HCT116 (cell line): ENCODE results near the gene ST7. TPM values are rescaled to one million over a fixed set of nuclear protein-coding genes. Genes with fewer than 3 reads are reported as not detected.

Source experiments
- ATAC-seq: fragments of 200-7000 bp; cut with Tn5 transposase; 2 replicates; pipeline ENCODE4 v1.9.1; 2020; ENCODE audit warnings: mild to moderate bottlenecking, moderate library complexity
- BruUV-seq: library from RNA; stranded (reverse); fragments of 400-500 nt; replicated peaks from 2 replicates; lab custom pipeline; 2021; lab: Mats Ljungman, UMichigan
- CTCF ChIA-PET: fragments of 300-600 bp; sonication (Branson Sonifier 250); formaldehyde crosslinking; loops from one replicate; lab custom pipeline; 2021; ENCODE audit warnings: antibody characterized with exemption; lab: Charles Lee
- POLR2A ChIA-PET: fragments of 300-600, 350-600 bp; sonication (Branson Sonifier 250); formaldehyde crosslinking; loops from one replicate; lab custom pipeline; 2021; ENCODE audit warnings: antibody characterized with exemption; lab: Charles Lee
- RAD21 ChIA-PET, 2 experiments: fragments of 300-600 bp; sonication (Branson Sonifier 250); formaldehyde crosslinking; loops; one replicate each; lab custom pipeline; 2023; ENCODE audit warnings: low total read pairs in 2 of 2; ENCODE audit not compliant: uncharacterized antibody in 2 of 2, unreplicated experiment in 2 of 2, low non-redundant PET in 1 of 2; lab: Charles Lee
- DNase-seq: peaks from one replicate; pipeline ENCODE4 v3.0.0-alpha.2; 2010; ENCODE audit warnings: low read depth, low spot score
- H2AFZ ChIP-seq: fragments of 200-600 bp; shearing (Covaris generic), sonication (generic); 2 replicates; pipeline ENCODE4 v1.6.1; 2017; ENCODE audit warnings: low read depth, mixed run types, mixed read lengths, antibody characterized with exemption, low read length; ENCODE audit not compliant: poor library complexity, severe bottlenecking
- H3K27ac ChIP-seq: 2 replicates; pipeline ENCODE4 v1.5.1; 2012; ENCODE audit warnings: low read depth, low read length
- H3K27me3 ChIP-seq: fragments of 200-600 bp; sonication (generic); 2 replicates; pipeline ENCODE4 v1.6.1; 2016; ENCODE audit warnings: mixed run types, low read length, mixed read lengths; ENCODE audit not compliant: insufficient read depth
- H3K36me3 ChIP-seq, 2 experiments: fragments of 200-500 bp in 1 of 2; fragments of 200-600 bp in 1 of 2; sonication (Bioruptor generic) in 1 of 2; sonication (generic) in 1 of 2; 2 replicates each; pipeline versions ENCODE4 v1.5.1 to v1.6.1; 2014 to 2016; ENCODE audit warnings: low read length in 2 of 2, inconsistent platforms in 1 of 2, mixed read lengths in 1 of 2, mixed run types in 1 of 2; ENCODE audit not compliant: insufficient read depth in 2 of 2, control insufficient read depth in 1 of 2
- H3K4me1 ChIP-seq, 2 experiments: fragments of 200-600 bp in 1 of 2; sonication (generic) in 1 of 2; 2 replicates each; pipeline versions ENCODE4 v1.5.1 to v1.6.1; 2012 to 2017; ENCODE audit warnings: low read length in 2 of 2, inconsistent platforms in 1 of 2, mild to moderate bottlenecking in 1 of 2, mixed read lengths in 1 of 2, mixed run types in 1 of 2, moderate library complexity in 1 of 2; ENCODE audit not compliant: insufficient read depth in 2 of 2, control insufficient read depth in 1 of 2
- H3K4me2 ChIP-seq: fragments of 200-600 bp; sonication (generic); 2 replicates; pipeline ENCODE4 v1.6.1; 2017; ENCODE audit warnings: mixed run types, low read length, mixed read lengths
- H3K4me3 ChIP-seq, 2 experiments: fragments of 200-600 bp in 1 of 2; sonication (generic) in 1 of 2; replicated peaks in 1 of 2; 2 replicates each; pipeline ENCODE4 v1.5.1; 2011 to 2016; ENCODE audit warnings: low read length in 2 of 2, control low read depth in 1 of 2, low read depth in 1 of 2, mild to moderate bottlenecking in 1 of 2, mixed read lengths in 1 of 2, mixed run types in 1 of 2
- H3K79me2 ChIP-seq: fragments of 200-600 bp; sonication (generic); 2 replicates; pipeline ENCODE4 v1.6.1; 2017; ENCODE audit warnings: mild to moderate bottlenecking, mixed run types, low read length, moderate library complexity, mixed read lengths; ENCODE audit not compliant: insufficient read depth
- H3K9ac ChIP-seq: fragments of 200-600 bp; sonication (generic); 2 replicates; pipeline ENCODE4 v1.6.1; 2016; ENCODE audit warnings: low read length, mixed read lengths
- H3K9me2 ChIP-seq: fragments of 200-600 bp; sonication (generic), shearing (Covaris generic); 2 replicates; pipeline ENCODE4 v1.6.1; 2017; ENCODE audit warnings: mixed run types, mild to moderate bottlenecking, moderate library complexity; ENCODE audit not compliant: insufficient read depth
- H3K9me3 ChIP-seq, 2 experiments: fragments of 200-500 bp in 1 of 2; fragments of 200-600 bp in 1 of 2; sonication (Bioruptor generic) in 1 of 2; sonication (generic) in 1 of 2; 2 replicates each; pipeline ENCODE4 v1.6.1; 2014 to 2017; ENCODE audit warnings: low read length in 2 of 2, mixed read lengths in 2 of 2, inconsistent platforms in 1 of 2, low read depth in 1 of 2, mild to moderate bottlenecking in 1 of 2, mixed run types in 1 of 2, moderate library complexity in 1 of 2; ENCODE audit not compliant: control insufficient read depth in 1 of 2, insufficient read depth in 1 of 2
- H4K20me1 ChIP-seq: fragments of 200-600 bp; sonication (generic), shearing (Covaris generic); 2 replicates; pipeline ENCODE4 v1.6.1; 2017; ENCODE audit warnings: mixed run types, mild to moderate bottlenecking, moderate library complexity; ENCODE audit not compliant: insufficient read depth
- CBX3 ChIP-seq: IDR thresholded peaks from 2 replicates; pipeline ENCODE4 v1.6.1; 2012; ENCODE audit warnings: low read depth
- CEBPB ChIP-seq: IDR thresholded peaks from 2 replicates; pipeline ENCODE4 v1.6.1; 2012; ENCODE audit warnings: low read depth
- EGR1 ChIP-seq: IDR thresholded peaks from 2 replicates; pipeline ENCODE4 v1.6.1; 2012; ENCODE audit warnings: low read depth
- FOSL1 ChIP-seq: IDR thresholded peaks from 2 replicates; pipeline ENCODE4 v1.6.1; 2012; ENCODE audit warnings: low read depth
- JUND ChIP-seq: IDR thresholded peaks from 2 replicates; pipeline ENCODE4 v1.6.1; 2012
- POLR2A ChIP-seq: IDR thresholded peaks from 2 replicates; pipeline ENCODE4 v1.7.0; 2011; ENCODE audit warnings: borderline replicate concordance; ENCODE audit not compliant: insufficient read depth, insufficient read length; ENCODE audit errors: extremely low read depth
- YY1 ChIP-seq: IDR thresholded peaks from 2 replicates; pipeline ENCODE4 v1.6.1; 2011; ENCODE audit warnings: low read length, low read depth, moderate library complexity, mild to moderate bottlenecking; ENCODE audit not compliant: insufficient replicate concordance; ENCODE audit errors: extremely low read depth
- intact Hi-C: fragments of 100-400 bp; cut with micrococcal nuclease; formaldehyde crosslinking; loops from 2 replicates; pipeline ENCODE4 v1.10.0; 2022
- total RNA-seq: library from RNA; stranded (reverse); gene quantifications from one replicate; pipeline ENCODE4 v1.2.1, GENCODE V29; 2021; ENCODE audit not compliant: unreplicated experiment
- TF ChIP-seq, protein P1 (sequence below): IDR thresholded peaks from 2 replicates; pipeline ENCODE4 v1.6.1; 2012; ENCODE audit warnings: low read depth
- TF ChIP-seq, protein P2 (sequence below): IDR thresholded peaks from 2 replicates; pipeline ENCODE4 v1.6.1; 2011; ENCODE audit warnings: mild to moderate bottlenecking, low read length, moderate library complexity; ENCODE audit not compliant: insufficient replicate concordance; ENCODE audit errors: extremely low read depth
- TF ChIP-seq, protein P3 (sequence below): IDR thresholded peaks from 2 replicates; pipeline ENCODE4 v1.6.1; 2012
- TF ChIP-seq, protein P4 (sequence below), 3 experiments: fragments of 200-600 bp in 1 of 3; sonication (generic) in 1 of 3; IDR thresholded peaks in 2 of 3; conservative IDR thresholded peaks in 1 of 3; 2 replicates each; pipeline ENCODE4 v1.5.1; 2012 to 2017; ENCODE audit warnings: low read depth in 2 of 3, low read length in 2 of 3, antibody characterized with exemption in 1 of 3, borderline replicate concordance in 1 of 3, control low read depth in 1 of 3, mild to moderate bottlenecking in 1 of 3, mixed read lengths in 1 of 3, mixed run types in 1 of 3, moderate library complexity in 1 of 3; ENCODE audit not compliant: insufficient read depth in 1 of 3

Gene ST7
- total RNA-seq, 1 experiment from 2014 or later, result 12.6 TPM

DNA sequence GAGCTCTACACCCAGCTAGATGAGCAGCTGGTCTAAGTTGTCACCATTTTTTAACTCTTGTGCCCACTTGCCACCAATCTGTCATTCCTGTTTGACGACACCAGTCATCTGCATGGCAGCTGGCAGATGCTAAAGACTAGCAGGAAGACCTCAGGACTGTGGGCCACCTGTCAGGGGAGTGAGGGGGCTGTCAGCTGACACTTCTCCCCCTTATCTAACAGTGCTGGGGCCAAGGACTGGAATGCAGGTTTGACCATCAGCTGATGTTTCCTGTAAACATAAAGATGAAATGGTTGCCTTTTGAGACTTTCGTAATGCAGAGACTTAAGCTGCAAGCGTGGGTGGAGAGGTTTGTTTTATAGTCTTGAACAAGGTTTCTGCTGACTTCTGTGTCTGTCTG lies 276.0 kb downstream of the ST7 start:
- CTCF ChIA-PET, result no interaction called here
- no peaks in the 10 kb centered on the region for H3K27me3 ChIP-seq
- no peak overlapping the region for H3K9ac ChIP-seq
- no peak overlapping the region for H3K4me3 ChIP-seq
- H3K27ac ChIP-seq, result no peak overlapping the region
- BruUV-seq, result no TSS peak
- POLR2A ChIA-PET, result no interaction called here
- H4K20me1 ChIP-seq, result no peaks in the 10 kb centered on the region
- H3K4me2 ChIP-seq, result no peak overlapping the region
- no peaks in the 10 kb centered on the region for H3K36me3 ChIP-seq
- no peaks in the 10 kb centered on the region for H3K79me2 ChIP-seq
- H3K4me1 ChIP-seq, result no peaks in the 10 kb centered on the region
- intact Hi-C loops, result no loop called here
- H3K9me2 ChIP-seq, result no peaks in the 10 kb centered on the region
- RAD21 ChIA-PET, result no interaction called here
- no peak overlapping the region for H2AFZ ChIP-seq
- no peak for ATAC-seq
- no peaks in the 10 kb centered on the region for H3K9me3 ChIP-seq
- TF ChIP-seq JUND (no peak), POLR2A (no peak), CBX3 (no peak), EGR1 (no peak), FOSL1 (no peak), CEBPB (no peak), YY1 (no peak)
- TF ChIP-seq, protein P1, sequence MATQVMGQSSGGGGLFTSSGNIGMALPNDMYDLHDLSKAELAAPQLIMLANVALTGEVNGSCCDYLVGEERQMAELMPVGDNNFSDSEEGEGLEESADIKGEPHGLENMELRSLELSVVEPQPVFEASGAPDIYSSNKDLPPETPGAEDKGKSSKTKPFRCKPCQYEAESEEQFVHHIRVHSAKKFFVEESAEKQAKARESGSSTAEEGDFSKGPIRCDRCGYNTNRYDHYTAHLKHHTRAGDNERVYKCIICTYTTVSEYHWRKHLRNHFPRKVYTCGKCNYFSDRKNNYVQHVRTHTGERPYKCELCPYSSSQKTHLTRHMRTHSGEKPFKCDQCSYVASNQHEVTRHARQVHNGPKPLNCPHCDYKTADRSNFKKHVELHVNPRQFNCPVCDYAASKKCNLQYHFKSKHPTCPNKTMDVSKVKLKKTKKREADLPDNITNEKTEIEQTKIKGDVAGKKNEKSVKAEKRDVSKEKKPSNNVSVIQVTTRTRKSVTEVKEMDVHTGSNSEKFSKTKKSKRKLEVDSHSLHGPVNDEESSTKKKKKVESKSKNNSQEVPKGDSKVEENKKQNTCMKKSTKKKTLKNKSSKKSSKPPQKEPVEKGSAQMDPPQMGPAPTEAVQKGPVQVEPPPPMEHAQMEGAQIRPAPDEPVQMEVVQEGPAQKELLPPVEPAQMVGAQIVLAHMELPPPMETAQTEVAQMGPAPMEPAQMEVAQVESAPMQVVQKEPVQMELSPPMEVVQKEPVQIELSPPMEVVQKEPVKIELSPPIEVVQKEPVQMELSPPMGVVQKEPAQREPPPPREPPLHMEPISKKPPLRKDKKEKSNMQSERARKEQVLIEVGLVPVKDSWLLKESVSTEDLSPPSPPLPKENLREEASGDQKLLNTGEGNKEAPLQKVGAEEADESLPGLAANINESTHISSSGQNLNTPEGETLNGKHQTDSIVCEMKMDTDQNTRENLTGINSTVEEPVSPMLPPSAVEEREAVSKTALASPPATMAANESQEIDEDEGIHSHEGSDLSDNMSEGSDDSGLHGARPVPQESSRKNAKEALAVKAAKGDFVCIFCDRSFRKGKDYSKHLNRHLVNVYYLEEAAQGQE, result no peak
- TF ChIP-seq, protein P2, sequence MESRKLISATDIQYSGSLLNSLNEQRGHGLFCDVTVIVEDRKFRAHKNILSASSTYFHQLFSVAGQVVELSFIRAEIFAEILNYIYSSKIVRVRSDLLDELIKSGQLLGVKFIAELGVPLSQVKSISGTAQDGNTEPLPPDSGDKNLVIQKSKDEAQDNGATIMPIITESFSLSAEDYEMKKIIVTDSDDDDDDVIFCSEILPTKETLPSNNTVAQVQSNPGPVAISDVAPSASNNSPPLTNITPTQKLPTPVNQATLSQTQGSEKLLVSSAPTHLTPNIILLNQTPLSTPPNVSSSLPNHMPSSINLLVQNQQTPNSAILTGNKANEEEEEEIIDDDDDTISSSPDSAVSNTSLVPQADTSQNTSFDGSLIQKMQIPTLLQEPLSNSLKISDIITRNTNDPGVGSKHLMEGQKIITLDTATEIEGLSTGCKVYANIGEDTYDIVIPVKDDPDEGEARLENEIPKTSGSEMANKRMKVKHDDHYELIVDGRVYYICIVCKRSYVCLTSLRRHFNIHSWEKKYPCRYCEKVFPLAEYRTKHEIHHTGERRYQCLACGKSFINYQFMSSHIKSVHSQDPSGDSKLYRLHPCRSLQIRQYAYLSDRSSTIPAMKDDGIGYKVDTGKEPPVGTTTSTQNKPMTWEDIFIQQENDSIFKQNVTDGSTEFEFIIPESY, result no peak
- TF ChIP-seq, protein P3, sequence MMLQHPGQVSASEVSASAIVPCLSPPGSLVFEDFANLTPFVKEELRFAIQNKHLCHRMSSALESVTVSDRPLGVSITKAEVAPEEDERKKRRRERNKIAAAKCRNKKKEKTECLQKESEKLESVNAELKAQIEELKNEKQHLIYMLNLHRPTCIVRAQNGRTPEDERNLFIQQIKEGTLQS, result no peak
- TF ChIP-seq, protein P4, sequence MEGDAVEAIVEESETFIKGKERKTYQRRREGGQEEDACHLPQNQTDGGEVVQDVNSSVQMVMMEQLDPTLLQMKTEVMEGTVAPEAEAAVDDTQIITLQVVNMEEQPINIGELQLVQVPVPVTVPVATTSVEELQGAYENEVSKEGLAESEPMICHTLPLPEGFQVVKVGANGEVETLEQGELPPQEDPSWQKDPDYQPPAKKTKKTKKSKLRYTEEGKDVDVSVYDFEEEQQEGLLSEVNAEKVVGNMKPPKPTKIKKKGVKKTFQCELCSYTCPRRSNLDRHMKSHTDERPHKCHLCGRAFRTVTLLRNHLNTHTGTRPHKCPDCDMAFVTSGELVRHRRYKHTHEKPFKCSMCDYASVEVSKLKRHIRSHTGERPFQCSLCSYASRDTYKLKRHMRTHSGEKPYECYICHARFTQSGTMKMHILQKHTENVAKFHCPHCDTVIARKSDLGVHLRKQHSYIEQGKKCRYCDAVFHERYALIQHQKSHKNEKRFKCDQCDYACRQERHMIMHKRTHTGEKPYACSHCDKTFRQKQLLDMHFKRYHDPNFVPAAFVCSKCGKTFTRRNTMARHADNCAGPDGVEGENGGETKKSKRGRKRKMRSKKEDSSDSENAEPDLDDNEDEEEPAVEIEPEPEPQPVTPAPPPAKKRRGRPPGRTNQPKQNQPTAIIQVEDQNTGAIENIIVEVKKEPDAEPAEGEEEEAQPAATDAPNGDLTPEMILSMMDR (IDR thresholded peaks at IDR 0.05 in 2 of 3, conservative IDR thresholded peaks at IDR 0.05 in 1 of 3; ENCODE audit: borderline replicate concordance in 1 of 3, insufficient read depth in 1 of 3, low read depth in 2 of 3, low read length in 2 of 3), result no peak
- DNase-seq, result no peak
